ENCODE measurements around the gene CENPC. TPM values are rescaled to one million over a fixed set of nuclear protein-coding genes. Genes with fewer than 3 reads are reported as not detected.

The CENPC gene
- total RNA-seq, 1 donor from 2014 or later, result 35.4 TPM

DNA sequence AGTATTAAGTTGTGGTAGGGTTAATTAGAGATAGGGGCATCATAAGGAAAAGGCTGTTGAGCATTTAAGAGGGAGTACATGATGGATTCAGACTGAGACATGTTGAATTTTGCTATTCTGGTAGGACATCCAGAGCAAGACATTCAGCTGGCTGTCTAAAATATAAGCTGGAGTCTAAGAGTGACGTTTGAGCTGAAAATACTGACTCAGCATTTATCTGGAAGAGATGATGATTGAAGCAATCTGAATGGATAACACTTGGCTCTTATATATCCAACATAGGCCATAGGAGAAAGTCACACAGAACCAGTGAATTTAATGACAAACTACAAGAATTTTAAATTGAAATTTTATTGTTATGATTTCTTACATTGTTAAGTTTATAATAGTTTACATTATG lies 114.3 kb downstream of the CENPC start:
- intact Hi-C loops (cut with micrococcal nuclease), result no loop called here

DNA sequence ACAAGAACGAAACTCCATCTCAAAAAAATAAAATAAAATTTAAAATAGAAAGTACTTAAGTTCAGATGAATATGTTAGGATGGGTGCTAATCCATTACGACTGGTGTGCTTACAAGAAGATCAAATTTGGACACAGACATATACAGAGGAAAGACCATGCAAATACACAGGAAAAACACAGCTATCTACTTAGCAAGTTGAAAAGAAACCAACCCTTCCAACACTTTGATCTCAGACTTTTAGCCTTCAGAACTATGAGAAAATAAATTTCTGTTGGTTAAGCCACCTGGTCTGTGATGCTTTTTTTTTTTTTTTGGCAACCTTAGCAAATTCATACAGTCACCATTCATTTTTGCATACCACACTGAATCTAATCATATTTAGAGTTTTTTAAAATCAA lies 116.5 kb downstream of the CENPC start:
- intact Hi-C loops (cut with micrococcal nuclease), result no loop called here

Other genes with a start within 250 kb of the CENPC start
- gene STAP1, start 13.2 kb upstream of the CENPC start, total RNA-seq, result 36.9 and 39.5 TPM in 2 replicates
- 75.8 and 91.7 TPM in 2 replicates for gene UBA6, start 155.7 kb upstream of the CENPC start, total RNA-seq
- not detected in 2 replicates for gene GNRHR, start 208.9 kb upstream of the CENPC start, total RNA-seq